Measurements from ENCODE around the gene HOOK1. TPM values are rescaled to one million over a fixed set of nuclear protein-coding genes. Genes with fewer than 3 reads are reported as not detected.

The HOOK1 gene
- polyA plus RNA-seq, 1 of the 3 experiments (the other 2 are of a cell fraction): 0.35 TPM

GRCh38 chr1:59845091-59845490 lies 30.3 kb downstream of the HOOK1 start:
- Histone ChIP-seq H3K9ac (no peak overlapping the region), H3K79me2 (ENCODE audit: insufficient read depth) (no peaks in the 10 kb centered on the region), H3K9me3 (no peaks in the 10 kb centered on the region), H3F3A (replicated peaks; ENCODE audit: insufficient read depth) (no peaks in the 10 kb centered on the region), H3K4me3 (ENCODE audit: low read depth in 2 of 2, low read length in 1 of 2) (no peak overlapping the region), H4K20me1 (ENCODE audit: insufficient read depth) (no peaks in the 10 kb centered on the region), H3K36me3 (replicated peaks in 1 of 2; ENCODE audit: control insufficient read depth in 1 of 2, insufficient read depth in 2 of 2, low read length in 1 of 2) (peaks cover 0 to 17% of the 10 kb centered on the region in 2 experiments), H3K4me1 (ENCODE audit: control insufficient read depth in 1 of 2, insufficient read depth in 2 of 2, low read depth in 1 of 2, low read length in 1 of 2) (no peaks in the 10 kb centered on the region; a peak in 1 of 4 replicates), H3K4me2 (no peak overlapping the region), H3K27me3 (ENCODE audit: insufficient read depth) (no peaks in the 10 kb centered on the region), H3K27ac (ENCODE audit: low read depth in 2 of 2, low read length in 1 of 2) (no peak overlapping the region), H2AFZ (ENCODE audit: low read depth) (no peak overlapping the region), H3K9me2 (no peaks in the 10 kb centered on the region)
- CTCF ChIA-PET: interaction anchor here (0.7 to 1.5 kb wide), 3 partner anchors 13 to 102 kb away, joined by 3 to 5 read pairs (median 3); no protein-coding TSS in a partner anchor
- WGBS (ENCODE audit: low lambda C conversion rate): 67% methylated on average over 2 of the region's 2 CpGs
- POLR2A ChIA-PET: no interaction called here
- no peak for TF ChIP-seq TEAD4 (IDR thresholded peaks at IDR 0.05; ENCODE audit: borderline replicate concordance, insufficient read depth)
- TF ChIP-seq GABPA (IDR thresholded peaks at IDR 0.05; ENCODE audit: low read depth): no peak
- no peak for TF ChIP-seq CTCF (IDR thresholded peaks at IDR 0.05)
- TF ChIP-seq SIN3A (IDR thresholded peaks at IDR 0.05; ENCODE audit: borderline replicate concordance, low read depth, low read length): no peak
- DNase-seq: no peak

- Histone ChIP-seq H3F3A (replicated peaks; ENCODE audit: insufficient read depth) (no peaks in the 10 kb centered on the region), H4K20me1 (ENCODE audit: insufficient read depth) (no peaks in the 10 kb centered on the region), H3K9me3 (no peaks in the 10 kb centered on the region), H3K79me2 (ENCODE audit: insufficient read depth) (no peaks in the 10 kb centered on the region), H3K4me1 (ENCODE audit: control insufficient read depth in 1 of 2, insufficient read depth in 2 of 2, low read depth in 1 of 2, low read length in 1 of 2) (no peaks in the 10 kb centered on the region; a peak in 1 of 4 replicates), H3K4me2 (no peak overlapping the region), H3K4me3 (ENCODE audit: low read depth in 2 of 2, low read length in 1 of 2) (no peak overlapping the region), H3K9me2 (no peaks in the 10 kb centered on the region), H2AFZ (ENCODE audit: low read depth) (no peak overlapping the region), H3K27ac (ENCODE audit: low read depth in 2 of 2, low read length in 1 of 2) (no peak overlapping the region), H3K36me3 (replicated peaks in 1 of 2; ENCODE audit: control insufficient read depth in 1 of 2, insufficient read depth in 2 of 2, low read length in 1 of 2) (peaks cover 0 to 17% of the 10 kb centered on the region in 2 experiments), H3K27me3 (ENCODE audit: insufficient read depth) (no peaks in the 10 kb centered on the region), H3K9ac (no peak overlapping the region)
- ChIA-PET POLR2A (no interaction called here), CTCF (no interaction called here)
- 84% methylated on average over 3 of the region's 3 CpGs for WGBS (ENCODE audit: low lambda C conversion rate)
- TF ChIP-seq SMC3 (IDR thresholded peaks at IDR 0.05; ENCODE audit: low read depth, low read length): no peak
- TF ChIP-seq POLR2AphosphoS5 (IDR thresholded peaks at IDR 0.05; ENCODE audit: low read depth, low read length): no peak
- TF ChIP-seq NFIC (IDR thresholded peaks at IDR 0.05; ENCODE audit: borderline replicate concordance): no peak
- TF ChIP-seq PBX3 (IDR thresholded peaks at IDR 0.05): no peak
- no peak for TF ChIP-seq CTCF (IDR thresholded peaks at IDR 0.05)
- TF ChIP-seq TEAD4 (IDR thresholded peaks at IDR 0.05; ENCODE audit: borderline replicate concordance, insufficient read depth): no peak
- no peak for TF ChIP-seq IRF3 (IDR thresholded peaks at IDR 0.05; ENCODE audit: low read depth, low read length)
- TF ChIP-seq SIN3A (IDR thresholded peaks at IDR 0.05; ENCODE audit: borderline replicate concordance, low read depth, low read length): no peak
- TF ChIP-seq FOXJ3 (CRISPR knock-in tag; IDR thresholded peaks at IDR 0.05): no peak
- no peak for TF ChIP-seq CHD2 (IDR thresholded peaks at IDR 0.05; ENCODE audit: low read length, partially characterized antibody)
- DNase-seq: no peak
Observed at GRCh38 chr1:59846209-59846894, 31.6 kb downstream of the HOOK1 start.

All from SK-N-SH (cell line).